SKM-1 treated with dmso at 0.1 percent for 144 hours (cell line): ENCODE data around the gene TBX6.

Source experiments
- DNase-seq: peaks from one replicate; lab custom pipeline; 2025; ENCODE audit not compliant: unreplicated experiment; lab: John Stamatoyannopoulos, UW

The TBX6 gene

DNA sequence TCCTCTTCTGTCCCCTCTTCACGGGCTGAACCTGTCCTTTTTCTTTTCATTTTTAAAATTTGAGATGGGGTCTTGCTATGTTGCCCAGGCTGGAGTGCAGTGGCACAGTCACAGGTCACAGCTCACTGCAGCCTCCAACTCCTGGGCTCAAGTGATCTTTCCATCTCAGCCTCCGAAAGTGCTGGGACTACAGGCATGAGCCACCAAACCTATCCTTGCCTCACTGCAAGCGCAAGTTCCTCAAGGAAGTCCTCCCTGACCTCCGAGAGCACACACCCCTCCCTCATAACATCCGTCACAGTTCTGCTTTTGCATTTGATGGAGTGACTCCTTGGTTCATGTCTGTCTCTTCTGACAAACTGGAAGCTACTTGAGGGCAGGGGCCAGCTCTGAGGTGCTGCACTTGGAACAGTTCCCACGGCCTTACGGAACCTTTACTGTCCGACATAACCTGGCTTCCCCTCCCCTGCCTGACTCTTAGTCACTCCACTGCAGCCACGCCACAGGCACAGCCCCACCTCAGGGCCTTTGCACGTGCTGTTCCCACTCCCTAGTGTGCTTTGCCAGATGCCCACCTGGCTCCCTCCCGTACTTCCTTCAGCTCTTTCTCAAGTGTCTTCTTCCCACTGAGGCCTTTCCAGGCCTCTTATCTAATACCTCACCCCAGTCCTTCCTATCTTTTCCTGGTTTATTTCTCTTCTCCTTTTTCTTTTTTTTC lies 4.4 kb downstream of the TBX6 start:
- DNase-seq: peak; percentile 73

DNA sequence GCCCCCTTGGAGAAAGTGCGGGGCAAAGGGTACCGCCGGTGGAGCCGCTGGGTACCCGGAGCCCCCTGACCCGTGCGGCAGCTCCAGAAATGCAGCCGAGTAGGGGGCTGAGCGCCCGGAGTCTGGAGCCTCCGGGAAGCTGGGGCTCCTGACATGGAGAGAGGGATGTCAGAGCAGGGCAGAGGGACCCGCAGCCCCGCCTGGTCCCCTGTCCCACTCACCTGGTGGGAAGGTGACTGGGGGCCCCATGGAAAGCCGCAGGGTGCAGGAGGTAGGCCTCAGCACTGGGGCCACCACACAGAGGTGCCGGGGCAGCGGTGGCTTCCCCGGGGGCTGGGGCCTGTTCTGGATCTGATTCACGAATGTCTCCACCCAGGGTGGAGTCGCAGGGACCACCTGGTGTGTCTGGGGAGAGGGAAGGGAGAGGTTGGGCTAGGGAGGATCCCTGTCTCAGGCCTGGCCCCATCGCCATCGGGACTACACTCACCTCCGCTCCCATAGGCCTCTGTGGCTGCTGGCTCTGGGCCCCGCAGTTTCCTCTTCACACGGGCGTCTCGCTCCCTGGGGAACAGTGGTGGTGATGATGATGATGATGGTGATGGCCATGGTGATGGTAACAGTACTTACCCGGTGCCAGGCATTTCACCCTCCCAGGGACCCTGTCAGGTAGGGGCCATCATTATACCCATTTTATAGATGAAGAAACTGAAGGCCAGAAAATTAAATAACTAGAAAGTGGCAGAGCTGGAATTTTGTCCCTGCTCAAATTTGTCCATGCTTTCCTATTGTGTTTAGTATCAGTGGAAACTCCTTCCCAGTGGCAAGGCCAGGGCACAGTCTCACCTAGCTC lies 5.2 kb downstream of the TBX6 start:
- DNase-seq: no peak

GRCh38 chr16:30085820-30086219 lies 5.9 kb downstream of the TBX6 start:
- DNase-seq: no peak

GRCh38 chr16:30085247-30085646 lies 6.5 kb downstream of the TBX6 start:
- no peak for DNase-seq

DNA sequence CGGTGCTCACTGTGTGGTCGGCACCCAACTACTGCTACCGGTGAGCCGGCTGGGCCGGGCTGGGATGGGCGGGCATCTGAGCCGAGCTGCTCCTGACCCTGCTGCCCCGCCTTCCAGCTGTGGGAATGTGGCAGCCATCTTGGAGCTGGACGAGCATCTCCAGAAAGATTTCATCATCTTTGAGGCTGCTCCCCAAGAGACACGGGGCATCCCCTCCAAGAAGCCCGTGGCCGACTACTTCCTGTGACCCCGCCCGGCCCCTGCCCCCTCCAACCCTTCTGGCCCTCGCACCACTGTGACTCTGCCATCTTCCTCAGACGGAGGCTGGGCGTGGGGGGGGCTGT lies 6.9 kb downstream of the TBX6 start:
- DNase-seq: no peak

- DNase-seq: no peak
Measured at GRCh38 chr16:30084096-30084815, 7.5 kb downstream of the TBX6 start.

- DNase-seq: no peak
Measured at GRCh38 chr16:30083216-30084055, 8.3 kb downstream of the TBX6 start.

DNA sequence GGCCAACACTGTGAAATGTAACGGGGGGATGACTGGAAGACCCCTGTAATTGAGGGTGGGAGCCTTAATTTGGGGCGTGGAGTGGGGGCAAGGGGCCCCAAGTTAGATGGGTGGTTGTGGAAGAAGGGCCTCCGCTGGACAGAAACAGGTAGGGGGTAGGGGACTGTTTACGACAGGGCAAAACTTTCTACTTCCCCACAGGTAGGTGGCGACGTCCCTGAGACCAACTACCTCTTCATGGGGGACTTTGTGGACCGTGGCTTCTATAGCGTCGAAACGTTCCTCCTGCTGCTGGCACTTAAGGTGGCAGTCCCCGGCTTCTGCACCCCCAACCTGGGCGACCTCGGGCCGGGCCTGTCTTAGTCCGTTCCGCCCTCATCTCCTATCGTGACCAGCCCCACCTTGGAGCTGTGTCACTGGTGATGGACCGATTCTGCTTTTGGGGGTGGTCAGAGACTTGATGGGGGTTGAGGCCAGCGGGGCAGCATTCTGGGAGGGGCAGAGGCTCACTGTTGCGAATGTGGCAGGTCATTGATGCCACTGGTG lies 9.1 kb downstream of the TBX6 start:
- DNase-seq: no peak

GRCh38 chr16:30079480-30079879 lies 12.2 kb downstream of the TBX6 start:
- DNase-seq: no peak

DNA sequence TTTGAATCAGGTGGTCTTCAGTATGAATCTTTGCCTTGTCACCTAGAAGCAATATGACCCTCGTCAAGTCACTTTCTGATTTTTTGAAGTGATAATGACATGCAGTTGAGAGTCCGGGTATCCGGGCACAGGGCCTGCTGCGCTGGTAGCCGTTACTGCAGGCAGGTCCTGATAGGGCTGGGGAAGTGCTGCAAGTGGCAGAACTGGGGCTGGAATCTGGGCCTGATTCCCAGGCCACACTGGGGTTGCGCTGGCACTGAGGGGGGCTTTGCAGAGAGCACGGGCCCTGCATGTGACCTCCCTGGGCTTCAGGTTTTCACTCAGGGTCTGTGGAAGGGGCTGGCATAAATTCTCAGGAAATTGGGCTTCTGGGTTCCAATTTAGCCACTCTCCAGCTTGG lies 13.0 kb downstream of the TBX6 start:
- no peak for DNase-seq

GRCh38 chr16:30077656-30078055 lies 14.1 kb downstream of the TBX6 start:
- no peak for DNase-seq

DNA sequence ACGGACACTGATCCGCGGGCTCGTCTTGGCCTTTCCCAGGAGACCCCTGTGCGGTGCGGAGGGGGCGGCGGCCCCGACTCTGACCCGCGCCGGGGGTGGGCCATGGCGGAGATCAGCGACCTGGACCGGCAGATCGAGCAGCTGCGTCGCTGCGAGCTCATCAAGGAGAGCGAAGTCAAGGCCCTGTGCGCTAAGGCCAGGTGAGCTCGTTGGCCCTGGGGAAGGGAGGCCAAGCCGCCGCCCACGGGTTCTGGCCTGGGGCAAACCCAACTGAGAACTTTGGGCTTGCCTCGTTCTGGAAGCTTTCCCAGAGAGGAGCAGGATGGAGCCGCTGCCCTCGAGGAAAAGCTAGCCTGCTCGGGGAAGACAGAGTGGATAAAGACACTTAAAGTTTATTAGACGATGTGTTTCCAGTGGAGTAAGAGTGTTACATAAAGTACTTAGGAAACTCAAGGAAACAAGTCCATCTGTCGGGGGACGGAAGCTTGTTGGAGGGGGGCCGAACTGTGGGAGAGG lies 15.4 kb downstream of the TBX6 start:
- DNase-seq: no peak

GRCh38 chr16:30075503-30076275 lies 16.0 kb downstream of the TBX6 start, which contains the start of gene PPP4C:
Gene PPP4C, plus strand, starts transcription at chr16:30075994. Its CDS starts 384 bp downstream, at chr16:30076378.
- DNase-seq: peak; percentile 95

DNA sequence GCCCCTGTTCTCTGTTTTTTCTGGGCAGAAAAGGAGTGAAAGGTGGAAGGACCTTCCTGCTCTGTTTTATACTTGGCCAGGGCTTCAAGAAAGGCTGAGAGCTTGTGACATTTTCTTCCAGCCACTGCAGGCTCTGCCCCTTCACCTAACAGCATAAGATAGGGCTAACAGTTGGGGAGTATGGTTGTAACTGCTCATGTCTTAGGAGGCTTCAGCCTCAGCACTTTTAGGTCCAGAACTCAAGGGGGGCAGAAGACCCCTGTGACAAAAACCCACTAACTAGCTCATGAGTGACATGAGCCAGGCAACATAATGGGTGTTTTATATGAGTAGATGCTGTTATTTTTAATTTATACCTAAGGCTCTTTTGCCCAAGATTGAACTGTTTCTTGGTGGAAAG lies 21.2 kb downstream of the TBX6 start:
- no peak for DNase-seq

GRCh38 chr16:30069611-30070462 lies 21.9 kb downstream of the TBX6 start:
- DNase-seq: no peak

DNA sequence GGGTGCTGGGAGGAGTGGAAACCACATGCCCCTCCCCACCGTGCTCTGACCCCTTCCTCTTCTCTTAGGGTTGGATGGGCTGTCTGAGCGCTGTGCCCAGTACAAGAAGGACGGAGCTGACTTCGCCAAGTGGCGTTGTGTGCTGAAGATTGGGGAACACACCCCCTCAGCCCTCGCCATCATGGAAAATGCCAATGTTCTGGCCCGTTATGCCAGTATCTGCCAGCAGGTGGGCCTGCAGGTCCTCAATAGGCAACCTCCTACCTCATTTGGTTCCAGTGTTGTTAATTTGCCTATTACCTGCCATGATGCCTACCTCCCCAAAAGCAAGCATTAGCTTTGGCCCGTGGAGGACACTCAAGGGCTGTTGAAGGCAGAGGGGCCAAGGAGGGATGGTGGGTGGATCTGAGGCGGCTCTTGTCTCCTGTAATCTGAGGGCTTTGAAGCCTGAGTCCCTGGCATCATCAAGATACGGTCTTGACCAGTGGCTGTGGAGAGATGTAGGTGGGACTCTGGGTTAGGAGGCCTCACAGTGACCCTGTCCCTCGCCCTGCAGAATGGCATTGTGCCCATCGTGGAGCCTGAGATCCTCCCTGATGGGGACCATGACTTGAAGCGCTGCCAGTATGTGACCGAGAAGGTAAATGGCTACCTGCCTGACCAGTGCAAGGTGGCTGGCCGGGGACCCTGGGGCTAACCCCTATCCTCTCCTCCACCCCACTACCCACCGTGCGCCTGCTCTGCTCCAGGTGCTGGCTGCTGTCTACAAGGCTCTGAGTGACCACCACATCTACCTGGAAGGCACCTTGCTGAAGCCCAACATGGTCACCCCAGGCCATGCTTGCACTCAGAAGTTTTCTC lies 22.7 kb downstream of the TBX6 start:
- DNase-seq: no peak

GRCh38 chr16:30068333-30068732 lies 23.4 kb downstream of the TBX6 start:
- DNase-seq: no peak

GRCh38 chr16:30067584-30067916 lies 24.2 kb downstream of the TBX6 start:
- no peak for DNase-seq
